B cell (primary cell): ENCODE measurements around the gene KRT9.
"Not testable (repeated sequence)": the region's sequence is repeated elsewhere in the genome, so short reads cannot be mapped to it uniquely, and the experiment has no call there.

ENCODE experiments used
- CTCF ChIP-seq: fragments of 200-600 bp; IDR thresholded peaks from one replicate; pipeline ENCODE4 v1.8.0; 2022; ENCODE audit warnings: antibody characterized with exemption, mild to moderate bottlenecking
- EZH2 ChIP-seq: IDR thresholded peaks from 2 replicates; pipeline ENCODE4 v1.6.1; 2012; ENCODE audit warnings: borderline replicate concordance, low read depth, mild to moderate bottlenecking, moderate library complexity, low read length; ENCODE audit not compliant: insufficient read depth, poor library complexity, severe bottlenecking

GRCh38 chr17:41610061-41610517 lies 38.2 kb upstream of the KRT9 start:
- not testable (repeated sequence) for TF ChIP-seq CTCF, EZH2
